IPS-18c (cell line): ENCODE measurements around the gene MBLAC1.
"Not testable (repeated sequence)": the region's sequence is repeated elsewhere in the genome, so short reads cannot be mapped to it uniquely, and the experiment has no call there.

Experiments used
- H3K4me3 ChIP-seq: 2 replicates; pipeline ENCODE4 v1.7.0; 2013; ENCODE audit warnings: low read depth, mild to moderate bottlenecking, low read length, moderate library complexity; ENCODE audit not compliant: insufficient read depth
- H3K9me3 ChIP-seq: one replicate; pipeline ENCODE4 v1.6.1; 2013; ENCODE audit warnings: mild to moderate bottlenecking, low read length, moderate library complexity; ENCODE audit not compliant: control insufficient read depth, insufficient read depth

Gene MBLAC1

DNA sequence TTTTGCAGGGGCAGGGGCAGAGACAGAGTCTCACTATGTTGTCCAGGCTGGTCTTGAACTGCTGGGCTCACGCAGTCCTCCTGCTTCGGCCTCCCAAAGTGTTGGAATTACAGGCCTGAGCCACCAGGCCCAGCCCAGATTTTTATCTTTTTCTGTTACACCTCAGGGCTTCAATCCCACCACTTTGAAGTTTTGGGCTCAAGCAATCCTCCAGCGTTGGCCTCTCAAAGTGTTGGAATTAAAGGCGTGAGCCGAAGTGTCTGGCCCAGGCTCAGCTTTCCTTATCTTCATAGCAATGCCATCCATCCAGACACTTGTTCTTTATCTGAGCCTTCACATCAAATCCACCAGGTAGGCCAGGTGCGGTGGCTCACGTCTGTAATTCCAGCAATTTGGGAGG is 11.7 kb upstream of the MBLAC1 start:
- Histone ChIP-seq H3K9me3 (no peaks in the 10 kb centered on the region), H3K4me3 (no peak overlapping the region)

DNA sequence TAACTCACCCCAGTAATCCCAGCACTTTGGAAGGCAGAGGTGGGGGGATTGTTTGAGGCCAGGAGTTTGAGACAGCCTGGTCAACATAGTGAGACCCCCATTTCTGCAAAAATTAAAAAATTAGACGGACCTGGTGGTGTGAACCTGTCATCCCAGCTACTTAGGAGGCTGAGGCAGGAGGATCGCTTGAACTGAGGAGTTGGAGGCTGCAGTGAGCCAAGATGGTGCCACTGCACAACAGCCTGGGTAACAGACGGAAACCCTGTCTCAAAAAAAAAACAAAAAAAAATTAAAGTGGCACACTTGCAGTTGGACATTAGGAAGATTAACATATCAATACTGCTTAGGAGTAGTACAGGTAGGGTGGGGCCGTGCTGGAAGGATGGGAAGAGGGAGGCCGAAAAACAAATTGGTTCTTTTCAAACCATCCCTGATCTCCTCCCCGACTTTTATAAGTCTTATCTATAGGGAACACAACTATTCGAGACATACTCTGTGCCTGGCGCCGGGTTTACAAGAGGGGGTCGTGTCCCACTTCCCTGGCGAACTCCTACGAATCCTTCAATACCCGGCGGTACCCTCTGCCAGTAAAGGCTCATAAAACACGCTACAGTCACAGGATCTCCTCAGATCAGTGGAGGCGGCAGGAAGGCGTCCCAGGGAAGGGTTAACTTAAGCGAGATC is 8.2 kb upstream of the MBLAC1 start:
- peak overlapping the region; percentile 77 for H3K4me3 ChIP-seq
- H3K9me3 ChIP-seq = no peaks in the 10 kb centered on the region

- Histone ChIP-seq H3K9me3 (no peaks in the 10 kb centered on the region), H3K4me3 (peak within 1 kb of the TSS; percentile 77)
These were observed 7.4 kb upstream of the MBLAC1 start, which contains the start of the genes CNPY4 and TAF6 for GRCh38 chr7:100119072-100119969. Gene CNPY4 (plus strand): TSS chr7:100119634. CDS start chr7:100119745, 111 bp downstream. Gene TAF6 (minus strand): TSS chr7:100119358. CDS start chr7:100114209, 5,149 bp downstream.

GRCh38 chr7:100119970-100120732 is 6.6 kb upstream of the MBLAC1 start:
- H3K4me3 ChIP-seq = peak overlapping the region; percentile 77
- no peaks in the 10 kb centered on the region for H3K9me3 ChIP-seq

GRCh38 chr7:100120733-100121036 is 6.1 kb upstream of the MBLAC1 start:
- Histone ChIP-seq H3K9me3 (no peaks in the 10 kb centered on the region), H3K4me3 (peak overlapping the region; percentile 77; the same call in 1 of the 2 replicates)

DNA sequence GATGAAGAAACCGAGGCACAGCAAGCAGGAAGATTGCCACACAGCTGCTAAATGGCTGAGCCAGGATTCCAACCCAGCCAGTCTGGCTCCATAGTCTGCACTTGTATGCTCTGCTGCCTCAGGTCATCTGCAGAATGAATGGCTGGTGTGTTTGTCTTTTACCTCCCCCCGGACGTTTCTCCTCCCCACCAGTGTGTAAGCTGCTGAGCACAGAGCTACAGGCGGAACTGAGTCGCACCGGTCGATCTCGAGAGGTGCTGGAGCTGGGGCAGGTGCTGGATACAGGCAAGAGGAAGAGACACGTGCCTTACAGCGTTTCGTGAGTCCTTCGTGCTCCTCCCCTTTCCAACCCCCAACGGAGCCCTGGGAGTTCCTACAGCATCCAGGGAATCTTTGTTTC is 4.7 kb upstream of the MBLAC1 start:
- Histone ChIP-seq H3K4me3 (no peak overlapping the region), H3K9me3 (no peaks in the 10 kb centered on the region)

GRCh38 chr7:100122568-100122967 is 4.2 kb upstream of the MBLAC1 start:
- no peaks in the 10 kb centered on the region for H3K9me3 ChIP-seq
- H3K4me3 ChIP-seq = no peak overlapping the region

- Histone ChIP-seq H3K9me3 (no peaks in the 10 kb centered on the region), H3K4me3 (no peak overlapping the region)
These were observed 2.2 kb upstream of the MBLAC1 start for GRCh38 chr7:100124301-100125230.

DNA sequence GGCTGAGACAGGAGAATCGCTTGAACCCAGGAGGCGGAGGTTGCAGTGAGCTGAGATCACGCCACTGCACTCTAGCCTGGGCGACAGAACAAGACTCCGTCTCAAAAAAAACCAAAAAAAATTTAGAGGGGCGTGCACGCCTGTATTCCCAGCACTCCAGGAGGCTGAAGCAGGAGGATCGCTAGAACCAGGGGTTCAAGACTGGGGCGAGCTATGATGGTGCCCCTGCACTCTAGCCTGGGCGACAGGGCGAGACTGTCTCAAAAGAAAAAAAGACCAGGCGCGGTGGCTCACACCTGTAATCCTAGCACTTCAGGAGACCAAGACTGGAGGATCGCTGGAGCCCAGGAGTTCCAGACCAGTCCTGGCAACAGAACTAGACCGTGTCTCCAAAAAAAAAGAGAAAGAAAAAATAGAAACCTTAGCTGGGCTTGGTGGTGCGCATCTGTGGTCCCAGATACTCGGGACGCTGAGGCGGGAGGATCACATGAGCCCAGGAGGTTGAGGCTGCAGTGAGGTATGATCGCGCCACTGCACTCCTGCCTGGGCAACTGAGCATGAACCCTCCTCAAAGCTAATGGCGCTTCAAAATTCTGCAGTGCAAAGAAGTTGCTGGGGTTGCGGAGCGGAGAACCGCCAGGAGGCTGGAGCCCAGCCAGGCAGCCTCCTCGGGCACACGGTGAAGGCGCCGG is 382 bp upstream of the MBLAC1 start:
- Histone ChIP-seq H3K4me3 (peak overlapping the region; percentile 90), H3K9me3 (no peaks in the 10 kb centered on the region)

DNA sequence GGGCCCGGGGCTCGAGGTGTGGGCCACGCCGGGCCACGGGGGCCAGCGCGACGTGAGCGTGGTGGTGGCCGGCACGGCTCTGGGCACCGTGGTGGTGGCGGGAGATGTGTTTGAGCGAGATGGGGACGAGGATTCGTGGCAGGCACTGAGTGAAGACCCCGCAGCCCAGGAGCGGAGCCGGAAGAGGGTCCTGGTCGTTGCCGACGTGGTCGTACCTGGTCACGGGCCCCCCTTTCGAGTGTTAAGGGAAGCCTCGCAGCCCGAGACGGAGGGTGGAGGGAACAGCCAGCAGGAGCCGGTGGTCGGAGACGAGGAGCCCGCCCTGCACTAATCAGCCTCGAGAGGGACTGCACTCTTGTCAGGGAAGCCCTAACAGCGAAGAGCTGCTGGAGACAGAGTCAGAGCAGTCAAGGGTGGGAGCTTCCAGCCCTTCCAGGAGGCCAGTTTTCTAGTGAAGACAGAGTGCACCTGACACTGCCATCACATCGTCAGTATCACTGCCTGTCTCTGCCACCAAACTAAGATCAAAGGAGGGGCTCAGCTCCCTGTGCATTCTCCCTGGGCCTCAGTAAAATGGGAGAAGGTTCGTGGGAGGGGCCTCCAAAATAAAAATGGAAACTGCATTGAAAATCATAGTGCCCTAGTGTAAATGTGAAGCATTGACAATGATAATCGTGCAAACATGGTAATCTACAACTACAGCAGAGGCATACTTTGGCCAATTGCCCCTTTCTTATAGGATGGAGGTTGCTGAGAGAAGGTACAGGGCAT is 1.3 kb downstream of the MBLAC1 start:
- H3K4me3 ChIP-seq = peak overlapping the region; percentile 90

DNA sequence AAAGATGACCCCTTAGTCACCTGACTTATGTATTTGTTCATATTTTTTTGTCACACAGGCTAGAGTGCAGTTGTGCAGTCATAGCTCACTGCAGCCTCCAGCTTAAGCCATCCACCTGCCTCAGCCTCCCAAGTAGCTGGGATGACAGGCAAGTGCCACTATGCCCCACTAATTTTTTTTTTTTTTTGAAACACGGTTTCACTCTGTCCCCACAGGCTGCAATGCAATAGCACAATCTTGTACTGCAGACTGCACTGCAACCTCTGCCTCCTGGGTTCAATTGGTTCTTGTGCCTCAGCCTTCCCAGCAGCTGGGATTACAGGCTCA is 1.8 kb downstream of the MBLAC1 start:
- Histone ChIP-seq H3K9me3 (no peaks in the 10 kb centered on the region), H3K4me3 (no peak overlapping the region; the same call in 1 of the 2 replicates)

More for the DNA sequence above, 1.3 kb downstream of the MBLAC1 start:
- H3K9me3 ChIP-seq = no peaks in the 10 kb centered on the region

DNA sequence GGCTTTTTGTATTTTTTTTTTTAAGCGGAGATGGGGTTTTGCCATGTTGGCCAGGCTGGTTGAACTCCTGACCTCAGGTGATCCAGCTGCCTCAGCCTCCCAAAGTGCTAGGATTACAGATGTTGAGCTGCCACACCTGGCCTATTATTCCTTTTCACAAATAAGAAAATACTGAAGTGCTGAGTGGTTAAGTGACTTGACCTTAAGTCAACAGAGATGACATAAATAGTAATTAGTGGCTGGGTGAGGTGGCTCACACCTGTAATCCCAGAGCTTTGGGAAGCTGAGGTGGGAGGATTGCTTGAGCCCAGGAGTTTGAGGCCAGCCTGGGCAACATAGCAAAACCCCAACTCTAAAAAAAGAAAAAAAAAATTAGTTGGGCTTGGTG is 3.4 kb downstream of the MBLAC1 start:
- H3K4me3 ChIP-seq, H3K9me3 ChIP-seq: not testable (repeated sequence)

- H3K4me3 ChIP-seq = 0 out of 2 replicates have a peak overlapping the region, but pooled peaks have one; percentile 28
- H3K9me3 ChIP-seq = no peaks in the 10 kb centered on the region
These were observed 4.1 kb downstream of the MBLAC1 start for GRCh38 chr7:100130608-100131453.

- H3K9me3 ChIP-seq = no peaks in the 10 kb centered on the region
- H3K4me3 ChIP-seq = no peak overlapping the region
These were observed 5.4 kb downstream of the MBLAC1 start for GRCh38 chr7:100132126-100132525.

- Histone ChIP-seq H3K4me3 (no peak overlapping the region), H3K9me3 (no peaks in the 10 kb centered on the region)
These were observed 6.0 kb downstream of the MBLAC1 start for GRCh38 chr7:100132697-100133151.
